Transverse colon (tissue), 4 donors: Measurements from ENCODE around the gene ZG16. TPM values are rescaled to one million over a fixed set of nuclear protein-coding genes. Genes with fewer than 3 reads are reported as not detected.

Source experiments
- DNase-seq: peaks from one replicate; pipeline ENCODE4 v3.0.0-alpha.2; 2019
- H3K27ac ChIP-seq, 4 donors: fragments of 200-600 bp; sonication (generic); 2 replicates each; pipeline ENCODE4 v1.5.1; 2016 to 2018; ENCODE audit warnings: inconsistent platforms in 4 of 4
- H3K27me3 ChIP-seq: fragments of 200-600 bp; sonication (generic); 2 replicates; pipeline ENCODE4 v1.5.1; 2017; ENCODE audit warnings: inconsistent platforms
- H3K36me3 ChIP-seq, 4 donors: fragments of 200-600 bp; sonication (generic); 2 replicates each; pipeline ENCODE4 v1.5.1; 2017 to 2019; ENCODE audit warnings: inconsistent platforms in 4 of 4
- H3K4me1 ChIP-seq, 4 donors: fragments of 200-600 bp; sonication (generic); 2 replicates each; pipeline ENCODE4 v1.5.1; 2017 to 2020; ENCODE audit warnings: inconsistent platforms in 4 of 4
- H3K4me3 ChIP-seq, 4 donors: fragments of 200-600 bp; sonication (generic); 1 replicate in 1 of 4; 2 replicates in 3 of 4; pipeline versions ENCODE4 v1.5.1 to v1.6.1; 2017 to 2019; ENCODE audit warnings: inconsistent platforms in 4 of 4
- H3K9me3 ChIP-seq, 2 donors: fragments of 200-600 bp; sonication (generic); 2 replicates each; pipeline ENCODE4 v1.5.1; 2017 to 2019; ENCODE audit warnings: inconsistent platforms in 2 of 2
- EP300 ChIP-seq: sonication (generic); formaldehyde crosslinking; IDR thresholded peaks from one replicate; pipeline ENCODE4 v1.6.1; 2017; ENCODE audit warnings: antibody characterized with exemption, low read depth
- POLR2A ChIP-seq: fragments of 450-650 bp; IDR thresholded peaks from one replicate; pipeline ENCODE4 v1.6.1; 2016; ENCODE audit warnings: antibody characterized with exemption, mild to moderate bottlenecking, moderate library complexity
- POLR2AphosphoS5 ChIP-seq, 3 donors: sonication (generic); formaldehyde crosslinking; IDR thresholded peaks; one replicate each; pipeline ENCODE4 v1.6.1; 2016; ENCODE audit warnings: antibody characterized with exemption in 3 of 3
- WGBS, 2 donors: methylation state at CpG; one replicate each; pipeline ENCODE4 v1.1.5; 2018; ENCODE audit warnings: low coverage in 1 of 2; 5-methylcytosine and 5-hydroxymethylcytosine counted together
- in situ Hi-C, 4 donors: fragments of 200-750 bp; cut with MboI; loops; one replicate each; pipeline versions ENCODE4 v1.15.0 to v1.15.1; 2017; ENCODE audit warnings: low sequenced_read_pairs in 3 of 4, low pct_ligation_motif_present in 1 of 4, low pct_unique_long_range_greater_than_20kb in 1 of 4
- intact Hi-C: fragments of 100-400 bp; cut with DNase I; formaldehyde crosslinking; loops from one replicate; pipeline ENCODE4 v1.15.1; 2023; ENCODE audit warnings: low total_unique reads
- total RNA-seq, 4 donors: library from RNA; depleted of rRNA; stranded (reverse); fragments of >200 nt; gene quantifications; one replicate each; pipeline ENCODE4 v1.1.0, GENCODE V29; 2016
- TF ChIP-seq, protein P1 (sequence below), 5 experiments: fragments of 200-600 bp in 3 of 5; fragments of 450-650 bp in 2 of 5; sonication (generic) in 3 of 5; IDR thresholded peaks; 1 replicate in 2 of 5; 2 replicates in 3 of 5; pipeline ENCODE4 v1.5.1; 2016 to 2017; ENCODE audit warnings: antibody characterized with exemption in 5 of 5, inconsistent platforms in 3 of 5, mild to moderate bottlenecking in 2 of 5, moderate library complexity in 1 of 5

ZG16 gene
- total RNA-seq, 4 donors from 2014 or later: 73.4 to 1,268 (median 104) TPM

GRCh38 chr16:29824589-29825144, 46.6 kb downstream of the ZG16 start:
- WGBS, 2 donors: 13 to 30% methylated on average over 3 to 7 of the region's 7 CpGs
- Histone ChIP-seq H3K36me3 (no peaks in the 10 kb centered on the region), H3K4me1 (peaks cover 58 to 91% (median 89%) of the 10 kb centered on the region in 4 donors), H3K27me3 (no peaks in the 10 kb centered on the region), H3K27ac (peak overlapping the region; percentile 93 to 97 (median 96)), H3K9me3 (no peaks in the 10 kb centered on the region), H3K4me3 (peak overlapping the region in 1 of 4 donors; percentile 7)
- DNase-seq: no peak
- in situ Hi-C loops: no loop called here
- intact Hi-C loops: no loop called here
- no peak for TF ChIP-seq POLR2A
- TF ChIP-seq POLR2AphosphoS5 (IDR thresholded peaks at IDR 0.05): no peak
- TF ChIP-seq, protein P1, sequence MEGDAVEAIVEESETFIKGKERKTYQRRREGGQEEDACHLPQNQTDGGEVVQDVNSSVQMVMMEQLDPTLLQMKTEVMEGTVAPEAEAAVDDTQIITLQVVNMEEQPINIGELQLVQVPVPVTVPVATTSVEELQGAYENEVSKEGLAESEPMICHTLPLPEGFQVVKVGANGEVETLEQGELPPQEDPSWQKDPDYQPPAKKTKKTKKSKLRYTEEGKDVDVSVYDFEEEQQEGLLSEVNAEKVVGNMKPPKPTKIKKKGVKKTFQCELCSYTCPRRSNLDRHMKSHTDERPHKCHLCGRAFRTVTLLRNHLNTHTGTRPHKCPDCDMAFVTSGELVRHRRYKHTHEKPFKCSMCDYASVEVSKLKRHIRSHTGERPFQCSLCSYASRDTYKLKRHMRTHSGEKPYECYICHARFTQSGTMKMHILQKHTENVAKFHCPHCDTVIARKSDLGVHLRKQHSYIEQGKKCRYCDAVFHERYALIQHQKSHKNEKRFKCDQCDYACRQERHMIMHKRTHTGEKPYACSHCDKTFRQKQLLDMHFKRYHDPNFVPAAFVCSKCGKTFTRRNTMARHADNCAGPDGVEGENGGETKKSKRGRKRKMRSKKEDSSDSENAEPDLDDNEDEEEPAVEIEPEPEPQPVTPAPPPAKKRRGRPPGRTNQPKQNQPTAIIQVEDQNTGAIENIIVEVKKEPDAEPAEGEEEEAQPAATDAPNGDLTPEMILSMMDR (IDR thresholded peaks at IDR 0.05): no peak
- TF ChIP-seq EP300: no peak

- DNase-seq: peak; percentile 70
- in situ Hi-C loops: no loop called here
- H3K9me3 ChIP-seq: no peaks in the 10 kb centered on the region
- intact Hi-C loops: no loop called here
- TF ChIP-seq, protein P1 (IDR thresholded peaks at IDR 0.05): no peak
- no peak for TF ChIP-seq EP300
- TF ChIP-seq POLR2A: no peak
- peak; percentile 7 to 59 (median 26) for TF ChIP-seq POLR2AphosphoS5 (IDR thresholded peaks at IDR 0.05)
- H3K27me3 ChIP-seq: no peaks in the 10 kb centered on the region
- 46 to 58% methylated on average over 3 to 10 of the region's 10 CpGs for WGBS, 2 donors
- peak overlapping the region; percentile 93 to 97 (median 96) for H3K27ac ChIP-seq
- peaks cover 0 to under 1% (median 0%) of the 10 kb centered on the region in 4 donors for H3K36me3 ChIP-seq
- peaks cover 54 to 93% (median 89%) of the 10 kb centered on the region in 4 donors for H3K4me1 ChIP-seq
- H3K4me3 ChIP-seq: peak overlapping the region in 1 of 4 donors; percentile 7
Measured at GRCh38 chr16:29825145-29826044, 47.3 kb downstream of the ZG16 start.

GRCh38 chr16:29826342-29826695, 48.3 kb downstream of the ZG16 start:
- intact Hi-C loops (no loop called here), in situ Hi-C loops (no loop called here)
- Histone ChIP-seq H3K27ac (peak overlapping the region; percentile 93 to 97 (median 96)), H3K9me3 (no peaks in the 10 kb centered on the region), H3K36me3 (peaks cover 0 to 10% (median 5%) of the 10 kb centered on the region in 4 donors), H3K27me3 (no peaks in the 10 kb centered on the region), H3K4me3 (no peak overlapping the region), H3K4me1 (peaks cover 54 to 90% (median 84%) of the 10 kb centered on the region in 4 donors)
- 77% methylated on average over 8 of the region's 8 CpGs; no CpG with 5 or more reads in 1 of the 2 donors for WGBS, 2 donors
- TF ChIP-seq POLR2A (no peak), POLR2AphosphoS5 (IDR thresholded peaks at IDR 0.05) (no peak), EP300 (no peak)
- TF ChIP-seq, protein P1 (IDR thresholded peaks at IDR 0.05): no peak
- DNase-seq: no peak

- TF ChIP-seq POLR2A (no peak), EP300 (no peak), POLR2AphosphoS5 (IDR thresholded peaks at IDR 0.05) (no peak)
- TF ChIP-seq, protein P1 (IDR thresholded peaks at IDR 0.05): no peak
- no peak for DNase-seq
- 90% methylated on average over 11 of the region's 11 CpGs; no CpG with 5 or more reads in 1 of the 2 donors for WGBS, 2 donors
- intact Hi-C loops: no loop called here
- in situ Hi-C loops: no loop called here
- H3K36me3 ChIP-seq: peaks cover 0 to 48% (median 24%) of the 10 kb centered on the region in 4 donors
- no peaks in the 10 kb centered on the region for H3K9me3 ChIP-seq
- no peak overlapping the region for H3K4me3 ChIP-seq
- no peaks in the 10 kb centered on the region for H3K27me3 ChIP-seq
- peaks cover 25 to 46% (median 40%) of the 10 kb centered on the region in 4 donors for H3K4me1 ChIP-seq
- H3K27ac ChIP-seq: peak overlapping the region in 2 of 4 donors; percentile 93 to 97
Measured at GRCh38 chr16:29830774-29831173, 52.7 kb downstream of the ZG16 start.
